GM10266 (cell line): ENCODE results near the gene TRAPPC4.

Source experiments
- DNase-seq: peaks from one replicate; pipeline ENCODE4 v3.0.0; 2012; ENCODE audit errors: extremely low spot score
- CTCF ChIP-seq: IDR thresholded peaks from 2 replicates; pipeline ENCODE4 v1.5.1; 2012; ENCODE audit warnings: mild to moderate bottlenecking, low read depth; ENCODE audit not compliant: control insufficient read depth, insufficient read depth; ENCODE audit errors: missing control alignments

The TRAPPC4 gene

GRCh38 chr11:119000906-119001305 is 17.7 kb upstream of the TRAPPC4 start:
- no peak for TF ChIP-seq CTCF

GRCh38 chr11:119006656-119007055 is 11.9 kb upstream of the TRAPPC4 start:
- no peak for TF ChIP-seq CTCF

More at GRCh38 chr11:119000906-119001305, 17.7 kb upstream of the TRAPPC4 start:
- DNase-seq: no peak

GRCh38 chr11:119011476-119012053 is 7.0 kb upstream of the TRAPPC4 start:
- no peak for DNase-seq
- TF ChIP-seq CTCF: no peak

More at GRCh38 chr11:119006656-119007055, 11.9 kb upstream of the TRAPPC4 start:
- no peak for DNase-seq

GRCh38 chr11:119012629-119013170 is 5.9 kb upstream of the TRAPPC4 start:
- DNase-seq: no peak
- TF ChIP-seq CTCF: no peak

- TF ChIP-seq CTCF: no peak
- DNase-seq: no peak
These were observed 4.2 kb upstream of the TRAPPC4 start for GRCh38 chr11:119014209-119014924.

GRCh38 chr11:119015054-119015611 is 3.4 kb upstream of the TRAPPC4 start:
- TF ChIP-seq CTCF: no peak
- no peak for DNase-seq
